ENCODE data around the gene PDE6B. TPM values are rescaled to one million over a fixed set of nuclear protein-coding genes. Genes with fewer than 3 reads are reported as not detected.

PDE6B gene
- total and polyA plus RNA-seq, 2 donors (not counting 1 experiment from before 2014, with no cell fraction given), result 2.1 TPM; not detected in 1

- Histone ChIP-seq H4K20me1 (ENCODE audit: control insufficient read depth, extremely low read depth, insufficient read depth, low read length) (no peaks in the 10 kb centered on the region), H3K27me3 (ENCODE audit: control insufficient read depth, insufficient read depth, low read length) (peaks cover 18% of the 10 kb centered on the region), H3K36me3 (ENCODE audit: control insufficient read depth, insufficient read depth, low read length) (no peaks in the 10 kb centered on the region), H3K27ac (ENCODE audit: insufficient read depth, low read length) (no peak overlapping the region), H3K9me3 (ENCODE audit: control insufficient read depth, insufficient read depth, low read depth, low read length) (no peaks in the 10 kb centered on the region), H2AFZ (ENCODE audit: low read length) (no peak overlapping the region), H3K79me2 (ENCODE audit: control insufficient read depth, insufficient read depth, low read length) (no peaks in the 10 kb centered on the region), H3K4me3 (replicated peaks in 1 of 4; ENCODE audit: control extremely low read depth in 1 of 4, insufficient read depth in 1 of 4, low read depth in 3 of 4, low read length in 4 of 4) (no peak overlapping the region), H3K4me2 (ENCODE audit: extremely low read depth, insufficient read depth, low read length) (no peak overlapping the region), H3K9ac (ENCODE audit: insufficient read depth, low read length) (no peak overlapping the region), H3K4me1 (ENCODE audit: control insufficient read depth, extremely low read depth, insufficient read depth, low read length) (no peaks in the 10 kb centered on the region)
- DNase-seq (ENCODE audit: low read depth in 2 of 2), result no peak
- TF ChIP-seq EZH2 (IDR thresholded peaks at IDR 0.05; ENCODE audit: low read length, missing control alignments), result no peak
- TF ChIP-seq, protein P1, sequence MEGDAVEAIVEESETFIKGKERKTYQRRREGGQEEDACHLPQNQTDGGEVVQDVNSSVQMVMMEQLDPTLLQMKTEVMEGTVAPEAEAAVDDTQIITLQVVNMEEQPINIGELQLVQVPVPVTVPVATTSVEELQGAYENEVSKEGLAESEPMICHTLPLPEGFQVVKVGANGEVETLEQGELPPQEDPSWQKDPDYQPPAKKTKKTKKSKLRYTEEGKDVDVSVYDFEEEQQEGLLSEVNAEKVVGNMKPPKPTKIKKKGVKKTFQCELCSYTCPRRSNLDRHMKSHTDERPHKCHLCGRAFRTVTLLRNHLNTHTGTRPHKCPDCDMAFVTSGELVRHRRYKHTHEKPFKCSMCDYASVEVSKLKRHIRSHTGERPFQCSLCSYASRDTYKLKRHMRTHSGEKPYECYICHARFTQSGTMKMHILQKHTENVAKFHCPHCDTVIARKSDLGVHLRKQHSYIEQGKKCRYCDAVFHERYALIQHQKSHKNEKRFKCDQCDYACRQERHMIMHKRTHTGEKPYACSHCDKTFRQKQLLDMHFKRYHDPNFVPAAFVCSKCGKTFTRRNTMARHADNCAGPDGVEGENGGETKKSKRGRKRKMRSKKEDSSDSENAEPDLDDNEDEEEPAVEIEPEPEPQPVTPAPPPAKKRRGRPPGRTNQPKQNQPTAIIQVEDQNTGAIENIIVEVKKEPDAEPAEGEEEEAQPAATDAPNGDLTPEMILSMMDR (conservative IDR thresholded peaks at IDR 0.05 in 1 of 2, IDR thresholded peaks at IDR 0.05 in 1 of 2; ENCODE audit: low read depth in 1 of 2, low read length in 2 of 2), result no peak
Measured at GRCh38 chr4:579543-580175, 45.7 kb upstream of the PDE6B start.

GRCh38 chr4:581181-581580, 44.2 kb upstream of the PDE6B start:
- Histone ChIP-seq H2AFZ (ENCODE audit: low read length) (no peak overlapping the region), H3K4me3 (replicated peaks in 1 of 4; ENCODE audit: control extremely low read depth in 1 of 4, insufficient read depth in 1 of 4, low read depth in 3 of 4, low read length in 4 of 4) (no peak overlapping the region), H3K27ac (ENCODE audit: insufficient read depth, low read length) (no peak overlapping the region), H3K4me2 (ENCODE audit: extremely low read depth, insufficient read depth, low read length) (no peak overlapping the region), H4K20me1 (ENCODE audit: control insufficient read depth, extremely low read depth, insufficient read depth, low read length) (no peaks in the 10 kb centered on the region), H3K9me3 (ENCODE audit: control insufficient read depth, insufficient read depth, low read depth, low read length) (no peaks in the 10 kb centered on the region), H3K9ac (ENCODE audit: insufficient read depth, low read length) (no peak overlapping the region), H3K79me2 (ENCODE audit: control insufficient read depth, insufficient read depth, low read length) (no peaks in the 10 kb centered on the region), H3K4me1 (ENCODE audit: control insufficient read depth, extremely low read depth, insufficient read depth, low read length) (no peaks in the 10 kb centered on the region), H3K36me3 (ENCODE audit: control insufficient read depth, insufficient read depth, low read length) (no peaks in the 10 kb centered on the region), H3K27me3 (ENCODE audit: control insufficient read depth, insufficient read depth, low read length) (peaks cover 15% of the 10 kb centered on the region)
- TF ChIP-seq, protein P1 (conservative IDR thresholded peaks at IDR 0.05 in 1 of 2, IDR thresholded peaks at IDR 0.05 in 1 of 2; ENCODE audit: low read depth in 1 of 2, low read length in 2 of 2), result no peak
- TF ChIP-seq EZH2 (IDR thresholded peaks at IDR 0.05; ENCODE audit: low read length, missing control alignments), result no peak
- DNase-seq (ENCODE audit: low read depth in 2 of 2), result no peak

- Histone ChIP-seq H3K27me3 (ENCODE audit: control insufficient read depth, insufficient read depth, low read length) (peaks cover 15% of the 10 kb centered on the region), H3K79me2 (ENCODE audit: control insufficient read depth, insufficient read depth, low read length) (no peaks in the 10 kb centered on the region), H3K4me1 (ENCODE audit: control insufficient read depth, extremely low read depth, insufficient read depth, low read length) (no peaks in the 10 kb centered on the region), H2AFZ (ENCODE audit: low read length) (no peak overlapping the region), H4K20me1 (ENCODE audit: control insufficient read depth, extremely low read depth, insufficient read depth, low read length) (no peaks in the 10 kb centered on the region), H3K9me3 (ENCODE audit: control insufficient read depth, insufficient read depth, low read depth, low read length) (no peaks in the 10 kb centered on the region), H3K36me3 (ENCODE audit: control insufficient read depth, insufficient read depth, low read length) (no peaks in the 10 kb centered on the region), H3K4me3 (replicated peaks in 1 of 4; ENCODE audit: control extremely low read depth in 1 of 4, insufficient read depth in 1 of 4, low read depth in 3 of 4, low read length in 4 of 4) (no peak overlapping the region), H3K27ac (ENCODE audit: insufficient read depth, low read length) (no peak overlapping the region), H3K4me2 (ENCODE audit: extremely low read depth, insufficient read depth, low read length) (no peak overlapping the region), H3K9ac (ENCODE audit: insufficient read depth, low read length) (no peak overlapping the region)
- no peak for DNase-seq (ENCODE audit: low read depth in 2 of 2)
- TF ChIP-seq, protein P1 (conservative IDR thresholded peaks at IDR 0.05 in 1 of 2, IDR thresholded peaks at IDR 0.05 in 1 of 2; ENCODE audit: low read depth in 1 of 2, low read length in 2 of 2), result no peak
- TF ChIP-seq EZH2 (IDR thresholded peaks at IDR 0.05; ENCODE audit: low read length, missing control alignments), result no peak
Measured at GRCh38 chr4:581753-582361, 43.5 kb upstream of the PDE6B start.

Data from fibroblast of lung (primary cell).